WI38 (cell line): Measurements from ENCODE around the gene ADAT2.

ENCODE experiments used
- H3K4me3 ChIP-seq: 2 replicates; pipeline ENCODE4 v1.5.1; 2011; ENCODE audit warnings: low read depth, mild to moderate bottlenecking, control low read depth, low read length
- CTCF ChIP-seq: IDR thresholded peaks from 2 replicates; pipeline ENCODE4 v1.5.1; 2012; ENCODE audit warnings: low read depth, mild to moderate bottlenecking, control low read depth, low read length

Gene ADAT2

GRCh38 chr6:143375022-143375585 lies 75.4 kb downstream of the ADAT2 start:
- TF ChIP-seq CTCF = no peak
- H3K4me3 ChIP-seq = no peak overlapping the region

- no peak for TF ChIP-seq CTCF
- no peak overlapping the region for H3K4me3 ChIP-seq
Observed at GRCh38 chr6:143374014-143374413, 76.5 kb downstream of the ADAT2 start.
